HCT116 (cell line): ENCODE results near the gene KCNJ1. TPM values are rescaled to one million over a fixed set of nuclear protein-coding genes. Genes with fewer than 3 reads are reported as not detected.

Experiments
- ATAC-seq: fragments of 200-7000 bp; cut with Tn5 transposase; 2 replicates; pipeline ENCODE4 v1.9.1; 2020; ENCODE audit warnings: mild to moderate bottlenecking, moderate library complexity
- BruUV-seq: library from RNA; stranded (reverse); fragments of 400-500 nt; replicated peaks from 2 replicates; lab custom pipeline; 2021; lab: Mats Ljungman, UMichigan
- CTCF ChIA-PET: fragments of 300-600 bp; sonication (Branson Sonifier 250); formaldehyde crosslinking; loops from one replicate; lab custom pipeline; 2021; ENCODE audit warnings: antibody characterized with exemption; lab: Charles Lee
- POLR2A ChIA-PET: fragments of 300-600, 350-600 bp; sonication (Branson Sonifier 250); formaldehyde crosslinking; loops from one replicate; lab custom pipeline; 2021; ENCODE audit warnings: antibody characterized with exemption; lab: Charles Lee
- RAD21 ChIA-PET, 2 experiments: fragments of 300-600 bp; sonication (Branson Sonifier 250); formaldehyde crosslinking; loops; one replicate each; lab custom pipeline; 2023; ENCODE audit warnings: low total read pairs in 2 of 2; ENCODE audit not compliant: uncharacterized antibody in 2 of 2, unreplicated experiment in 2 of 2, low non-redundant PET in 1 of 2; lab: Charles Lee
- DNase-seq: peaks from one replicate; pipeline ENCODE4 v3.0.0-alpha.2; 2010; ENCODE audit warnings: low read depth, low spot score
- H2AFZ ChIP-seq: fragments of 200-600 bp; shearing (Covaris generic), sonication (generic); 2 replicates; pipeline ENCODE4 v1.6.1; 2017; ENCODE audit warnings: low read depth, mixed run types, mixed read lengths, antibody characterized with exemption, low read length; ENCODE audit not compliant: poor library complexity, severe bottlenecking
- H3K27ac ChIP-seq: 2 replicates; pipeline ENCODE4 v1.5.1; 2012; ENCODE audit warnings: low read depth, low read length
- H3K27me3 ChIP-seq: fragments of 200-600 bp; sonication (generic); 2 replicates; pipeline ENCODE4 v1.6.1; 2016; ENCODE audit warnings: mixed run types, low read length, mixed read lengths; ENCODE audit not compliant: insufficient read depth
- H3K36me3 ChIP-seq, 2 experiments: fragments of 200-500 bp in 1 of 2; fragments of 200-600 bp in 1 of 2; sonication (Bioruptor generic) in 1 of 2; sonication (generic) in 1 of 2; 2 replicates each; pipeline versions ENCODE4 v1.5.1 to v1.6.1; 2014 to 2016; ENCODE audit warnings: low read length in 2 of 2, inconsistent platforms in 1 of 2, mixed read lengths in 1 of 2, mixed run types in 1 of 2; ENCODE audit not compliant: insufficient read depth in 2 of 2, control insufficient read depth in 1 of 2
- H3K4me1 ChIP-seq, 2 experiments: fragments of 200-600 bp in 1 of 2; sonication (generic) in 1 of 2; 2 replicates each; pipeline versions ENCODE4 v1.5.1 to v1.6.1; 2012 to 2017; ENCODE audit warnings: low read length in 2 of 2, inconsistent platforms in 1 of 2, mild to moderate bottlenecking in 1 of 2, mixed read lengths in 1 of 2, mixed run types in 1 of 2, moderate library complexity in 1 of 2; ENCODE audit not compliant: insufficient read depth in 2 of 2, control insufficient read depth in 1 of 2
- H3K4me2 ChIP-seq: fragments of 200-600 bp; sonication (generic); 2 replicates; pipeline ENCODE4 v1.6.1; 2017; ENCODE audit warnings: mixed run types, low read length, mixed read lengths
- H3K4me3 ChIP-seq, 2 experiments: fragments of 200-600 bp in 1 of 2; sonication (generic) in 1 of 2; replicated peaks in 1 of 2; 2 replicates each; pipeline ENCODE4 v1.5.1; 2011 to 2016; ENCODE audit warnings: low read length in 2 of 2, control low read depth in 1 of 2, low read depth in 1 of 2, mild to moderate bottlenecking in 1 of 2, mixed read lengths in 1 of 2, mixed run types in 1 of 2
- H3K79me2 ChIP-seq: fragments of 200-600 bp; sonication (generic); 2 replicates; pipeline ENCODE4 v1.6.1; 2017; ENCODE audit warnings: mild to moderate bottlenecking, mixed run types, low read length, moderate library complexity, mixed read lengths; ENCODE audit not compliant: insufficient read depth
- H3K9ac ChIP-seq: fragments of 200-600 bp; sonication (generic); 2 replicates; pipeline ENCODE4 v1.6.1; 2016; ENCODE audit warnings: low read length, mixed read lengths
- H3K9me2 ChIP-seq: fragments of 200-600 bp; sonication (generic), shearing (Covaris generic); 2 replicates; pipeline ENCODE4 v1.6.1; 2017; ENCODE audit warnings: mixed run types, mild to moderate bottlenecking, moderate library complexity; ENCODE audit not compliant: insufficient read depth
- H3K9me3 ChIP-seq, 2 experiments: fragments of 200-500 bp in 1 of 2; fragments of 200-600 bp in 1 of 2; sonication (Bioruptor generic) in 1 of 2; sonication (generic) in 1 of 2; 2 replicates each; pipeline ENCODE4 v1.6.1; 2014 to 2017; ENCODE audit warnings: low read length in 2 of 2, mixed read lengths in 2 of 2, inconsistent platforms in 1 of 2, low read depth in 1 of 2, mild to moderate bottlenecking in 1 of 2, mixed run types in 1 of 2, moderate library complexity in 1 of 2; ENCODE audit not compliant: control insufficient read depth in 1 of 2, insufficient read depth in 1 of 2
- H4K20me1 ChIP-seq: fragments of 200-600 bp; sonication (generic), shearing (Covaris generic); 2 replicates; pipeline ENCODE4 v1.6.1; 2017; ENCODE audit warnings: mixed run types, mild to moderate bottlenecking, moderate library complexity; ENCODE audit not compliant: insufficient read depth
- EGR1 ChIP-seq: IDR thresholded peaks from 2 replicates; pipeline ENCODE4 v1.6.1; 2012; ENCODE audit warnings: low read depth
- ELF1 ChIP-seq: IDR thresholded peaks from 2 replicates; pipeline ENCODE4 v1.6.1; 2012; ENCODE audit warnings: low read depth, borderline replicate concordance
- EZH2 ChIP-seq: fragments of 200-600 bp; sonication (generic); IDR thresholded peaks from 2 replicates; pipeline ENCODE4 v1.6.1; 2017; ENCODE audit warnings: antibody characterized with exemption, mixed run types
- FOSL1 ChIP-seq: IDR thresholded peaks from 2 replicates; pipeline ENCODE4 v1.6.1; 2012; ENCODE audit warnings: low read depth
- JUND ChIP-seq: IDR thresholded peaks from 2 replicates; pipeline ENCODE4 v1.6.1; 2012
- POLR2A ChIP-seq: IDR thresholded peaks from 2 replicates; pipeline ENCODE4 v1.7.0; 2011; ENCODE audit warnings: borderline replicate concordance; ENCODE audit not compliant: insufficient read depth, insufficient read length; ENCODE audit errors: extremely low read depth
- POLR2AphosphoS5 ChIP-seq: IDR thresholded peaks from 2 replicates; pipeline ENCODE4 v1.6.1; 2011; ENCODE audit warnings: mild to moderate bottlenecking, low read depth, low read length, moderate library complexity
- RAD21 ChIP-seq: IDR thresholded peaks from 2 replicates; pipeline ENCODE4 v1.6.1; 2012; ENCODE audit warnings: low read depth, mild to moderate bottlenecking
- YY1 ChIP-seq: IDR thresholded peaks from 2 replicates; pipeline ENCODE4 v1.6.1; 2011; ENCODE audit warnings: low read length, low read depth, moderate library complexity, mild to moderate bottlenecking; ENCODE audit not compliant: insufficient replicate concordance; ENCODE audit errors: extremely low read depth
- ZFX ChIP-seq: fragments of 450-650 bp; IDR thresholded peaks from 2 replicates; pipeline ENCODE4 v1.6.1; 2017
- intact Hi-C: fragments of 100-400 bp; cut with micrococcal nuclease; formaldehyde crosslinking; loops from 2 replicates; pipeline ENCODE4 v1.10.0; 2022
- total RNA-seq: library from RNA; stranded (reverse); gene quantifications from one replicate; pipeline ENCODE4 v1.2.1, GENCODE V29; 2021; ENCODE audit not compliant: unreplicated experiment
- TF ChIP-seq, protein P1 (sequence below): IDR thresholded peaks from 2 replicates; pipeline ENCODE4 v1.6.1; 2011; ENCODE audit warnings: mild to moderate bottlenecking, low read length, moderate library complexity; ENCODE audit not compliant: insufficient replicate concordance; ENCODE audit errors: extremely low read depth

Gene KCNJ1
- total RNA-seq, 1 experiment from 2014 or later = 0.15 TPM

DNA sequence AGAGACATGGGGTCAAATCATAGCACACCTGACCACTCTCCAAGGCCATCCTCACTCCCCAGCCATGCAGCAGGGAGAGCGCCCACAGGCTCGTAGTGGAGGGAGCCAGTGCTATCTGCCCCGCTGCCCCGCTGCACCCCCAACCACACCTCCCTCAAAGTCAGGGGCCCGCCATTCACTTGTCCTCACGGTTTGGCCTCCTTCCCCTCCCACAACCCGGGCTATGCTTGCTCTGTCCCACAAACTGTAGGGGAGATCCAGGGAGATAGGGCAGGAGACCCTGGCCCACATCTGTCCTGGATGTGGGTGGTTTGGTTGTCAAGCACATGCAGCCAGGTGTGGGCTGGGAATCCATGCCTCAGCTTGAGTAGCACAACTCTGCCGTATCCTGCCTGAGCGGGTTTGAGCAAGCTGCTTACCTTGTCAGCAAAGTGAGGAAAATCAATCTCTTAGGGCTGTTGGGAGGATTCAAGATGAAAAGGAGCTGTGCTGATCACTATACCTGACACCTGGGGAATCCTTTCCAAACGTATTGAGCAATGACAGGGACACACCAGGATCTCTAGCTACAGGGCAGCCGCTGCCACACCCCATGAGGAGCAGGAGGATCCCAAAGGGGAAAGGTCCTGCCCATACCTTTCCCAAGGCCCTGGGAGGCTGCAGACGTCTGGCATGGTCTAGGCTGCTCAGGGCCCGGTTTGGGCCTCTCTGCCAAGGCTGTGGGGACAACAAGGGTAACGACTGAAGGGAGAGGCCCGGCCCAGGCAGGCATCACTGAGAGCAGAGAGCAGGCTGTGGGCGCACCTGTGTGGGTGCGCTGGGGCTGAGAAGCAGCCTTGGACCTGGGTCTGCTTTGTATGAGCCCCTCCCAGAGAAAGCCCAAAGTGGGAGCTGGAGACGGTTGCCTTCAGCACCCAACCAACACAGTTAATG, 47.4 kb upstream of the KCNJ1 start:
- POLR2A ChIA-PET = no interaction called here
- Histone ChIP-seq H3K9ac (no peak overlapping the region), H3K9me3 (no peaks in the 10 kb centered on the region), H3K27me3 (no peaks in the 10 kb centered on the region), H4K20me1 (no peaks in the 10 kb centered on the region), H3K4me2 (no peak overlapping the region), H3K27ac (no peak overlapping the region), H3K4me1 (no peaks in the 10 kb centered on the region), H3K9me2 (no peaks in the 10 kb centered on the region), H3K36me3 (no peaks in the 10 kb centered on the region)
- DNase-seq = no peak
- RAD21 ChIA-PET = no interaction called here
- CTCF ChIA-PET = no interaction called here
- ATAC-seq = no peak
- intact Hi-C loops = no loop called here
- TF ChIP-seq YY1 (no peak), ELF1 (no peak), ZFX (no peak), JUND (no peak), EZH2 (no peak), EGR1 (no peak), RAD21 (no peak), FOSL1 (no peak), POLR2AphosphoS5 (no peak), POLR2A (no peak)
- TF ChIP-seq, protein P1, sequence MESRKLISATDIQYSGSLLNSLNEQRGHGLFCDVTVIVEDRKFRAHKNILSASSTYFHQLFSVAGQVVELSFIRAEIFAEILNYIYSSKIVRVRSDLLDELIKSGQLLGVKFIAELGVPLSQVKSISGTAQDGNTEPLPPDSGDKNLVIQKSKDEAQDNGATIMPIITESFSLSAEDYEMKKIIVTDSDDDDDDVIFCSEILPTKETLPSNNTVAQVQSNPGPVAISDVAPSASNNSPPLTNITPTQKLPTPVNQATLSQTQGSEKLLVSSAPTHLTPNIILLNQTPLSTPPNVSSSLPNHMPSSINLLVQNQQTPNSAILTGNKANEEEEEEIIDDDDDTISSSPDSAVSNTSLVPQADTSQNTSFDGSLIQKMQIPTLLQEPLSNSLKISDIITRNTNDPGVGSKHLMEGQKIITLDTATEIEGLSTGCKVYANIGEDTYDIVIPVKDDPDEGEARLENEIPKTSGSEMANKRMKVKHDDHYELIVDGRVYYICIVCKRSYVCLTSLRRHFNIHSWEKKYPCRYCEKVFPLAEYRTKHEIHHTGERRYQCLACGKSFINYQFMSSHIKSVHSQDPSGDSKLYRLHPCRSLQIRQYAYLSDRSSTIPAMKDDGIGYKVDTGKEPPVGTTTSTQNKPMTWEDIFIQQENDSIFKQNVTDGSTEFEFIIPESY = no peak
- TF ChIP-seq, all 23 proteins: peak for 0
- no peak overlapping the region for H2AFZ ChIP-seq
- BruUV-seq = no TSS peak
- no peaks in the 10 kb centered on the region for H3K79me2 ChIP-seq
- no peak overlapping the region for H3K4me3 ChIP-seq
